Right atrium auricular region (tissue), 2 donors: Measurements from ENCODE around the gene BAG3. TPM values are rescaled to one million over a fixed set of nuclear protein-coding genes. Genes with fewer than 3 reads are reported as not detected.

Experiments
- DNase-seq: peaks from one replicate; pipeline ENCODE4 v3.0.0-alpha.2; 2019; ENCODE audit warnings: low spot score
- H3K27ac ChIP-seq, 2 donors: fragments of 200-600 bp; sonication (generic); 1 replicate in 1 of 2; 2 replicates in 1 of 2; pipeline ENCODE4 v1.5.1; 2016 to 2019
- H3K27me3 ChIP-seq, 2 donors: fragments of 200-600 bp; sonication (generic); one replicate each; pipeline versions ENCODE4 v1.5.1 to v1.6.0; 2017 to 2019
- H3K36me3 ChIP-seq: fragments of 200-600 bp; sonication (generic); one replicate; pipeline ENCODE4 v1.5.1; 2016
- H3K4me1 ChIP-seq, 2 donors: fragments of 200-600 bp; sonication (generic); one replicate each; pipeline versions ENCODE4 v1.5.1 to v1.6.0; 2017 to 2019
- H3K4me3 ChIP-seq, 2 donors: fragments of 200-600 bp; sonication (generic); 1 replicate in 1 of 2; 2 replicates in 1 of 2; pipeline ENCODE4 v1.5.1; 2017 to 2019; ENCODE audit warnings: mild to moderate bottlenecking in 1 of 2, moderate library complexity in 1 of 2
- H3K9me3 ChIP-seq, 2 donors: fragments of 200-600 bp; sonication (generic); one replicate each; pipeline ENCODE4 v1.5.1; 2019
- total RNA-seq, 2 donors: library from RNA; depleted of rRNA; stranded (reverse); fragments of >200 nt; gene quantifications; one replicate each; pipeline ENCODE4 v1.1.0, GENCODE V29; 2016
- TF ChIP-seq, protein P1 (sequence below), 2 donors: fragments of 200-600 bp; sonication (generic); IDR thresholded peaks; one replicate each; pipeline ENCODE4 v1.5.1; 2019; ENCODE audit warnings: antibody characterized with exemption in 2 of 2

Gene BAG3
- total RNA-seq, 2 donors from 2014 or later: 126 to 152 TPM

GRCh38 chr10:119643306-119644204, 7.6 kb upstream of the BAG3 start:
- Histone ChIP-seq H3K4me3 (no peak overlapping the region), H3K27me3 (no peaks in the 10 kb centered on the region), H3K9me3 (no peaks in the 10 kb centered on the region), H3K36me3 (no peaks in the 10 kb centered on the region), H3K4me1 (no peaks in the 10 kb centered on the region), H3K27ac (no peak overlapping the region)
- TF ChIP-seq, protein P1, sequence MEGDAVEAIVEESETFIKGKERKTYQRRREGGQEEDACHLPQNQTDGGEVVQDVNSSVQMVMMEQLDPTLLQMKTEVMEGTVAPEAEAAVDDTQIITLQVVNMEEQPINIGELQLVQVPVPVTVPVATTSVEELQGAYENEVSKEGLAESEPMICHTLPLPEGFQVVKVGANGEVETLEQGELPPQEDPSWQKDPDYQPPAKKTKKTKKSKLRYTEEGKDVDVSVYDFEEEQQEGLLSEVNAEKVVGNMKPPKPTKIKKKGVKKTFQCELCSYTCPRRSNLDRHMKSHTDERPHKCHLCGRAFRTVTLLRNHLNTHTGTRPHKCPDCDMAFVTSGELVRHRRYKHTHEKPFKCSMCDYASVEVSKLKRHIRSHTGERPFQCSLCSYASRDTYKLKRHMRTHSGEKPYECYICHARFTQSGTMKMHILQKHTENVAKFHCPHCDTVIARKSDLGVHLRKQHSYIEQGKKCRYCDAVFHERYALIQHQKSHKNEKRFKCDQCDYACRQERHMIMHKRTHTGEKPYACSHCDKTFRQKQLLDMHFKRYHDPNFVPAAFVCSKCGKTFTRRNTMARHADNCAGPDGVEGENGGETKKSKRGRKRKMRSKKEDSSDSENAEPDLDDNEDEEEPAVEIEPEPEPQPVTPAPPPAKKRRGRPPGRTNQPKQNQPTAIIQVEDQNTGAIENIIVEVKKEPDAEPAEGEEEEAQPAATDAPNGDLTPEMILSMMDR (IDR thresholded peaks at IDR 0.05): no peak
- no peak for DNase-seq

DNA sequence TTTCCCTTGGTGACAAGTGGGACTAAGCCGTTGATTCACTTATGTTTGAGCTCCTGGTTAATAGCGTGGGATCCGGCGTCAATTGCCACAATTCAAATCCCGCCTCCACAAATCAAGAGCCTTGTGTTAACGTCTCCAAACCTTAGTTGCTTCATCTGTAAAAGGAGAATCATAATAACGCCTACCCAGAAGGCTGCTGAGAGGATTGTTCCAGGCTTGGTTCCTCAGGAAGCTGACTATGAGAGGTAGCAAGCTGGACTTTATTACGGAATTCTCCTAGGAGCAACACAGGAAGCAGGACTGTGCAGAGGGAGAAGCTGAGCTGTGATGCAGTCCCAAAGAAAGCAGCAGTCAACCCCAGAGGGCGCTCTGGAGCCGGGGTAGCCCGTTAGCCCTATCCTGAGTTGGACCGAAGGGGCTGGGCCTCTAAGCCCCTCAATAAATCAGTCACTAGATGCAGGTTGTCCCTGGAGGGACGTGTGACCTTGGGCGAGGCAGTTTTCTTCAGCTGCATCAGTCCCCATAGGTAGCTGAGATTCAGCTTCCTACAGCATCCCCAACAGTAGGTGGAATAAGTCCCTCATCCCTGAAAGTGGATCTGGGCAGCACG, 6.9 kb upstream of the BAG3 start:
- Histone ChIP-seq H3K36me3 (no peaks in the 10 kb centered on the region), H3K27me3 (no peaks in the 10 kb centered on the region), H3K4me1 (no peaks in the 10 kb centered on the region), H3K9me3 (no peaks in the 10 kb centered on the region), H3K4me3 (no peak overlapping the region), H3K27ac (no peak overlapping the region)
- TF ChIP-seq, protein P1 (IDR thresholded peaks at IDR 0.05): no peak
- no peak for DNase-seq

GRCh38 chr10:119644994-119645393, 6.2 kb upstream of the BAG3 start:
- H3K27ac ChIP-seq: no peak overlapping the region
- TF ChIP-seq, protein P1 (IDR thresholded peaks at IDR 0.05): no peak
- H3K4me3 ChIP-seq: no peak overlapping the region
- no peaks in the 10 kb centered on the region for H3K9me3 ChIP-seq
- no peaks in the 10 kb centered on the region for H3K36me3 ChIP-seq
- no peaks in the 10 kb centered on the region for H3K27me3 ChIP-seq
- no peak for DNase-seq
- no peaks in the 10 kb centered on the region for H3K4me1 ChIP-seq

DNA sequence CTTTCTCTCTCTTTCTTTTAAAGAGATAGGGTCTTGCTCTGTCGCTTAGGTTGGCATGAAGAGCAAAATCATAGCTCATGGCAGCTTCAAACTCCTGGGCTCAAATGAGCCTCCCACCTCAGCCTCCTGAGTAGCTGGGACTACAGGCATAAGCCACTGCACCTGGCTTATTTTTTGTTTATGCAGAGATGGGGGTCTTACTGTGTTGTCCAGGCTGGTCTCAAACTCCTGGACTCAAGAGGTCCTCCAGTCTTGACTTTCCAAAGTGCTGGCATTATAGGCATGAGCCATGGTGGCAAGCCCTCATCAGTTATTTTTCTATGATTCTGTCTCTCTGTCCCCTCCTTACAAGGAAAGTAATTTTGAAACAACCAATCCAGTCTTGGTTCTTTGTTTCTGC, 1.1 kb upstream of the BAG3 start:
- Histone ChIP-seq H3K36me3 (no peaks in the 10 kb centered on the region), H3K4me1 (peaks cover 0 to 25% of the 10 kb centered on the region in 2 donors), H3K27me3 (no peaks in the 10 kb centered on the region), H3K4me3 (no peak overlapping the region), H3K9me3 (no peaks in the 10 kb centered on the region), H3K27ac (no peak overlapping the region)
- DNase-seq: no peak
- TF ChIP-seq, protein P1 (IDR thresholded peaks at IDR 0.05): no peak

- no peaks in the 10 kb centered on the region for H3K9me3 ChIP-seq
- H3K36me3 ChIP-seq: no peaks in the 10 kb centered on the region
- H3K4me3 ChIP-seq: peak overlapping the region; percentile 64 to 93
- peaks cover 0 to 42% of the 10 kb centered on the region in 2 donors for H3K4me1 ChIP-seq
- H3K27me3 ChIP-seq: no peaks in the 10 kb centered on the region
- TF ChIP-seq, protein P1 (IDR thresholded peaks at IDR 0.05): no peak
- peak overlapping the region; percentile 99 for H3K27ac ChIP-seq
- no peak for DNase-seq
These were observed 557 bp downstream of the BAG3 start for GRCh38 chr10:119651514-119652360.
